ENCODE results near the gene TBC1D10B.

DNA sequence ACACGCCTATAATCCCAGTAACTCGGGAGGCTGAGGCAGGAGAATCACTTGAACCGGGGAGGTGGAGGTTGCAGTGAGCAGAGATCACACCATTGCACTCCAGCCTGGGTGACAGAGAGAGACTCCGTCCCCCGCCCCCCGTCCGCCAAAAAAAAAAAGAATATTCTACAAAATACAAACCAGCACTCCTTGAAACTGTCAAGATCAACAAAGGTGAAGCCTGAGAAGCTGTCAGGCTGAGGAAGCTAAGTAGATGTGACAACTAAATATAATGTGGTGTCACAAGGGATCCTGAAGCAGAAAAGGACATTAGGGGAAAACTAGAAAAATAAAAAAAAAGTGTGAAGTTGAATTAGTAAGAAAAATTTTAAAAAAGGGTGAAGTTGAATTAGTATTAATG is 21.4 kb downstream of the TBC1D10B start:
- TF ChIP-seq, protein P1, sequence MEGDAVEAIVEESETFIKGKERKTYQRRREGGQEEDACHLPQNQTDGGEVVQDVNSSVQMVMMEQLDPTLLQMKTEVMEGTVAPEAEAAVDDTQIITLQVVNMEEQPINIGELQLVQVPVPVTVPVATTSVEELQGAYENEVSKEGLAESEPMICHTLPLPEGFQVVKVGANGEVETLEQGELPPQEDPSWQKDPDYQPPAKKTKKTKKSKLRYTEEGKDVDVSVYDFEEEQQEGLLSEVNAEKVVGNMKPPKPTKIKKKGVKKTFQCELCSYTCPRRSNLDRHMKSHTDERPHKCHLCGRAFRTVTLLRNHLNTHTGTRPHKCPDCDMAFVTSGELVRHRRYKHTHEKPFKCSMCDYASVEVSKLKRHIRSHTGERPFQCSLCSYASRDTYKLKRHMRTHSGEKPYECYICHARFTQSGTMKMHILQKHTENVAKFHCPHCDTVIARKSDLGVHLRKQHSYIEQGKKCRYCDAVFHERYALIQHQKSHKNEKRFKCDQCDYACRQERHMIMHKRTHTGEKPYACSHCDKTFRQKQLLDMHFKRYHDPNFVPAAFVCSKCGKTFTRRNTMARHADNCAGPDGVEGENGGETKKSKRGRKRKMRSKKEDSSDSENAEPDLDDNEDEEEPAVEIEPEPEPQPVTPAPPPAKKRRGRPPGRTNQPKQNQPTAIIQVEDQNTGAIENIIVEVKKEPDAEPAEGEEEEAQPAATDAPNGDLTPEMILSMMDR (conservative IDR thresholded peaks at IDR 0.05; ENCODE audit: low read length), result no peak
- TF ChIP-seq EZH2phosphoT487 (IDR thresholded peaks at IDR 0.05; ENCODE audit: borderline replicate concordance), result no peak
